Measurements from ENCODE around the gene CDKN2B-AS1. TPM values are rescaled to one million over a fixed set of nuclear protein-coding genes. Genes with fewer than 3 reads are reported as not detected.

CDKN2B-AS1 gene
- total RNA-seq, 1 experiment from 2014 or later: 0.24 TPM

DNA sequence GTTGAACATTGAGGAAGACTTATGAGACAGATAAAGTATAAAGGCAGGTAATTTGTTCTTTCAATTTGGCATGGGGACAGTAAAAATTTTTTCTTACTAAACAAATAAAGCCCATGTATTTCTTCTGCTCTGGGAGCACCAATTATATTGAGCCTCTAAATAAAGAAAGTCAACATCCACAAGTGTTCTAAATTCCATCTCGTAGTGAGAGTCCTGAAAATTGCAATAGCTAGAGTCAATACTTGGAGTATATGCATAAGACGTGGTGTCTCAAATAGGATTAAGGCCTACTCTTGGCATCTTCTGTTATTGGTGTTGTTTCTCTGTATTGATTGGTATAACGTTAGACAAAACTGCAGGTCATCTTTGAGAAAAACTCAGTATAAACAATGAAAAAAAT, 135.0 kb downstream of the CDKN2B-AS1 start (continued):
- TF ChIP-seq ZNF425 (CRISPR knock-in tag; conservative IDR thresholded peaks at IDR 0.05) (no peak), ZNF416 (CRISPR knock-in tag; IDR thresholded peaks at IDR 0.05) (no peak)

DNA sequence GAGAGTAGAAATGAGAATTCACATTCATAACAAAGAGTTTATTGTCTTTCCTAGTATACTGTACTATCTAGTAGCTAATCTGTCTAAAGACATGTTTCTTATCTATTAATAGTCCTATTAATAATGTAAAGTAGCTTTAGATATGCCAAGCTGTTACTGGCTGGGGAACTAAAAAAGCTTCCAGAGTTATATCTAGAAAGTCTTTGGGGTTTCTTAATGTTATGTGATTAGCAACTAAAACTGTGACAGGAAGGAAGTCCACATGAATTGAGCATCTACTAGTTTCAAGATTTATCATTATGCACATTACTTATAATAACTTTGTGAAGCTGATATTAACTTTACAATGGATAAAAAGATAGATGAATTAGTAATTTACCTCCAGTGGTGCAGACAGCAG, 137.2 kb downstream of the CDKN2B-AS1 start:
- H3K36me3 Mint-ChIP-seq: no peaks in the 10 kb centered on the region

GRCh38 chr9:22134390-22134789, 139.8 kb downstream of the CDKN2B-AS1 start:
- no peak for TF ChIP-seq PRRX2 (CRISPR knock-in tag; IDR thresholded peaks at IDR 0.05)
- POLR2A ChIA-PET: no interaction called here
- H3K4me3 Mint-ChIP-seq: no peak overlapping the region
- CTCF ChIA-PET: interaction anchor here (1.5 kb wide), 1 partner anchor 15 kb away, joined by 3 read pairs; no protein-coding TSS in a partner anchor
- peaks cover 3% of the 10 kb centered on the region for H3K4me1 Mint-ChIP-seq
- no peaks in the 10 kb centered on the region for H3K27me3 Mint-ChIP-seq (ENCODE audit: low read depth)
- H3K27ac Mint-ChIP-seq: no peak overlapping the region
- ATAC-seq (no peak), DNase-seq (ENCODE audit: low spot score) (no peak)
- no peaks in the 10 kb centered on the region for H3K36me3 Mint-ChIP-seq
- no peaks in the 10 kb centered on the region for H3K9me3 Mint-ChIP-seq

More for the DNA sequence above, 137.2 kb downstream of the CDKN2B-AS1 start:
- no peak for TF ChIP-seq FOXP1 (CRISPR knock-in tag; IDR thresholded peaks at IDR 0.05; ENCODE audit: borderline replicate concordance)
- TF ChIP-seq HMGA2 (CRISPR knock-in tag; IDR thresholded peaks at IDR 0.05): no peak
- TF ChIP-seq CTCF (IDR thresholded peaks at IDR 0.05): no peak
- TF ChIP-seq FOXJ3 (CRISPR knock-in tag; IDR thresholded peaks at IDR 0.05; ENCODE audit: borderline replicate concordance): no peak
- no peak for TF ChIP-seq E2F1 (CRISPR knock-in tag; IDR thresholded peaks at IDR 0.05)
- TF ChIP-seq NR3C1 (CRISPR knock-in tag; conservative IDR thresholded peaks at IDR 0.05; ENCODE audit: low read depth): no peak
- no peak for TF ChIP-seq OVOL2 (CRISPR knock-in tag; IDR thresholded peaks at IDR 0.05; ENCODE audit: borderline replicate concordance)
- Mint-ChIP-seq H3K9me3 (no peaks in the 10 kb centered on the region), H3K27me3 (ENCODE audit: low read depth) (no peaks in the 10 kb centered on the region), H3K4me1 (peaks cover 11% of the 10 kb centered on the region), H3K27ac (no peak overlapping the region), H3K4me3 (no peak overlapping the region)
- ChIA-PET POLR2A (interaction anchor here (0.7 kb wide), 1 partner anchor 106 kb away, joined by 3 read pairs; no protein-coding TSS in a partner anchor), CTCF (no interaction called here)
- DNase-seq (ENCODE audit: low spot score) (no peak), ATAC-seq (no peak)

DNA sequence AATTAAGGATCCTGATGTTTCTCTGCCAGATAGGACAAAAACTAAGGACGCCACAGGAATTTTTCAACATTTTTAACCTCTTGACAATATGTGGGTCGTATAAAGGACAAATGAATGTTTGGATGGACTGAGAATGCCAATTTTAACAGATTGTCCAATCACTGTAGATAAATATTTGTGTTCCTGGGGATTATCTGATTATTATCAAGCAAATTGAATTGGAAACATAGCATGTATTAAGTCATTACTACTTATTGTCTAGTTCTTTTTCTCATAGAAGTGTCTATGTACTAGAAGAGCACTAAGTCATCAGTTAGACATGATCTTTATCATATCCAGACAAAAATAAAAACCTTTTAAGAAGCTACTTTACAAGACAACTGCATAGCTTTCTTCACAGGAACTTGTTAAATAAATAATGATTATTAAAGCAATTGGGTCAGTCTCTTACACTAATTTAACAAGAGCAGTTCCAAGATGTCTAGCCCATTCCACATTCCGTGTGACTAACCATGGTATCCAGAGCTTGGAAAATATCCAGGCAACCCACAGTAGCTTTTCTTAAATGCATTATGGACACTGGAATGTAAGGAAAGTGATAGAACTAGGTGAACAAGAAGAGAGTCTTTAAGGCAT, 142.0 kb downstream of the CDKN2B-AS1 start:
- ATAC-seq (no peak), DNase-seq (ENCODE audit: low spot score) (no peak)
- ChIA-PET POLR2A (interaction anchor here (0.6 kb wide), 1 partner anchor 10 kb away, joined by 3 read pairs; no protein-coding TSS in a partner anchor), CTCF (no interaction called here)
- no peaks in the 10 kb centered on the region for H3K9me3 Mint-ChIP-seq
- H3K36me3 Mint-ChIP-seq: no peaks in the 10 kb centered on the region
- H3K4me3 Mint-ChIP-seq: no peak overlapping the region
- H3K4me1 Mint-ChIP-seq: no peaks in the 10 kb centered on the region
- no peaks in the 10 kb centered on the region for H3K27me3 Mint-ChIP-seq (ENCODE audit: low read depth)
- H3K27ac Mint-ChIP-seq: no peak overlapping the region
- TF ChIP-seq STAT6 (CRISPR knock-in tag; conservative IDR thresholded peaks at IDR 0.05; ENCODE audit: low read depth): no peak
- no peak for TF ChIP-seq ERG (CRISPR knock-in tag; IDR thresholded peaks at IDR 0.05)
- TF ChIP-seq TEAD4 (CRISPR knock-in tag; IDR thresholded peaks at IDR 0.05): no peak
- no peak for TF ChIP-seq E2F1 (CRISPR knock-in tag; IDR thresholded peaks at IDR 0.05)
- TF ChIP-seq, protein P1, sequence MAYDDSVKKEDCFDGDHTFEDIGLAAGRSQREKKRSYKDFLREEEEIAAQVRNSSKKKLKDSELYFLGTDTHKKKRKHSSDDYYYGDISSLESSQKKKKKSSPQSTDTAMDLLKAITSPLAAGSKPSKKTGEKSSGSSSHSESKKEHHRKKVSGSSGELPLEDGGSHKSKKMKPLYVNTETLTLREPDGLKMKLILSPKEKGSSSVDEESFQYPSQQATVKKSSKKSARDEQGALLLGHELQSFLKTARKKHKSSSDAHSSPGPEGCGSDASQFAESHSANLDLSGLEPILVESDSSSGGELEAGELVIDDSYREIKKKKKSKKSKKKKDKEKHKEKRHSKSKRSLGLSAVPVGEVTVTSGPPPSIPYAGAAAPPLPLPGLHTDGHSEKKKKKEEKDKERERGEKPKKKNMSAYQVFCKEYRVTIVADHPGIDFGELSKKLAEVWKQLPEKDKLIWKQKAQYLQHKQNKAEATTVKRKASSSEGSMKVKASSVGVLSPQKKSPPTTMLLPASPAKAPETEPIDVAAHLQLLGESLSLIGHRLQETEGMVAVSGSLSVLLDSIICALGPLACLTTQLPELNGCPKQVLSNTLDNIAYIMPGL (CRISPR knock-in tag; IDR thresholded peaks at IDR 0.05): no peak
